ENCODE results near the gene MTCL3.

Gene MTCL3

DNA sequence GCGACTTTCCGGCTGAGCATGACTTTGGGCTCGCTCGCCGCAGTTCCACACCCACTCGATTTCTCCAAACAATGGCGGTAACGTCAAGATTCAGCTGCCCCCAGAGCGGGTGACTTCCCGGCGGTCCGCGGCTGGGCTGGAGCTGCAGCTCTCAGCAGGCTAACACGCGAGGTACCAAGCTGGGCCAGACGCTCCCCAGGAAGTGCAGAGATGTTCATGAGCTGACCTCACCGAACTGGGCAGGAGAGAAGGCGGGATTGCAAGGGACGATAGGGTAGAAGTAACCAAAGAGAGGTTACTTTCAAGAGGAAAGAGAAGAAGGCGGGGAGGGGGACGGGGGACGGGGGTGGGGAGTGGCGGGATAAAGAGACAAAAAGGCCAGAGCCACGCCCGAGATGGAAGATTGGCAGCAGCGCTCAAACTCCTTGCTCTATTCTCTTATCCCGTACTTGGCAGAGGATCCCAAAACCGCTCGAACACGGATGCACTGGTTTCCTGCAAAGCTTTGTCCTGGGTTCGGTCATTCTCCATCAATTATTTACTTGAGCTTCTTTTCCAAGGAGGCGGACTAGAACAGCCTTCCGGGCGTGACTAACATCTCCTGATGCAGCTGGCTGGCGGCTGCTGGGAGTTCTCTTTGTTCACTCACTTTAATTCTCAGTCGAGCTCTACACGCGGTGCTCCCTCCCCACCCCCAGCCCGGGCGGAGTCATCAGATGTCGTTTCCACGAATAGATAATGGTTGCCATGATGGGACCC is at the start of gene MTCL3:
TSS of gene MTCL3 (minus strand) at position 626 of the 759 bp plus-strand sequence.
- H3K36me3 ChIP-seq (ENCODE audit: insufficient read depth, low read depth, low read length) = peaks cover 3% of the 10 kb centered on the region; the same call in 1 of the 2 replicates
- H3K27me3 ChIP-seq (ENCODE audit: insufficient read depth, low read length) = peaks cover 28% of the 10 kb centered on the region
- peak within 1 kb of the TSS; percentile 75 for H3K27ac ChIP-seq (ENCODE audit: low read length)
- H3K9ac ChIP-seq (ENCODE audit: low read depth, low read length) = peak within 1 kb of the TSS; percentile 76; the same call in 1 of the 2 replicates
- H3K4me1 ChIP-seq (ENCODE audit: insufficient read depth, low read length) = peaks cover 2% of the 10 kb centered on the region; the same call in 1 of the 2 replicates
- peak within 1 kb of the TSS; percentile 81 for H3K4me3 ChIP-seq (ENCODE audit: low read length)
- H3K9me3 ChIP-seq (ENCODE audit: insufficient read depth, low read depth, low read length) = no peaks in the 10 kb centered on the region

DNA sequence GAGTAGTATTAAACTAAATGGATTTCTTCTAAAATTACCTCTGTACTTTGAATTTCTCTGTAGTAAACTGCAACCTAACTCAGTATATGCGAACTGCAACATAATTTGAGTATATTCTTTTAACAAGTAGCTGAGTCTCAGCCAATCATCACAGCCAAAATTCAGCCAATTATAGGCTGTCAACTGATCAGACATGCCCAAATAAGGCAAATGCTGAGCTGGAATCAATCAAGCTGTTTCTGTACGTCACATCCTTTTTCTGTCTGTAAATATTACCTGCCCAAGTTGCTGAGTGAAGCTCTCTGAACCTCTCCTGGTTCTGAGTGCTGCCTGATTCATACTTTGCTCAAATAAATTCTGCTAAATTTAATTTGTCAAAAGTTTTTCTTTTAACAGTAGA is 48.3 kb upstream of the MTCL3 start:
- no peak overlapping the region for H3K4me3 ChIP-seq (ENCODE audit: low read length)
- H3K27me3 ChIP-seq (ENCODE audit: insufficient read depth, low read length) = no peaks in the 10 kb centered on the region
- H3K9me3 ChIP-seq (ENCODE audit: insufficient read depth, low read depth, low read length) = no peaks in the 10 kb centered on the region
- no peak overlapping the region for H3K27ac ChIP-seq (ENCODE audit: low read length)
- no peak overlapping the region for H3K9ac ChIP-seq (ENCODE audit: low read depth, low read length)
- H3K4me1 ChIP-seq (ENCODE audit: insufficient read depth, low read length) = no peaks in the 10 kb centered on the region
- H3K36me3 ChIP-seq (ENCODE audit: insufficient read depth, low read depth, low read length) = no peaks in the 10 kb centered on the region

DNA sequence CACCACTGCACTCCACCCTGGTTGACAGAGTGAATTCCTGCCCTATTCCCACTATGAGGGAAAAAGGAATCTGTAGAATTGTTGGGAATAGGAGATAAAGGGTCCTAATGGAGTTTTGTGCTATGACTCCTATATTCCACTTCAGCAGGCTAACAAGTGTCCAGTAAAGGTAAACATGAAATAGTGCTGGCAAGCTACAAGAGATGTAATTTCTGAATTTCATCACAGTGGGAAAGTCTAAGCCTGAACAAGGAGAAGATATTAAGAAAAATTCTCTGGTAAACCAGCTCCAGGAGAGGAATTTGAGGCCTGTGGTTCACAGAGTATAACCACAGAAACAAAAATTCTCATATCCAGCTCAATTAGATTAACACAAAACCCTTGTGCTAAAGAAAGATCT is 47.5 kb upstream of the MTCL3 start:
- Histone ChIP-seq H3K9me3 (ENCODE audit: insufficient read depth, low read depth, low read length) (no peaks in the 10 kb centered on the region), H3K9ac (ENCODE audit: low read depth, low read length) (no peak overlapping the region), H3K36me3 (ENCODE audit: insufficient read depth, low read depth, low read length) (no peaks in the 10 kb centered on the region), H3K27me3 (ENCODE audit: insufficient read depth, low read length) (no peaks in the 10 kb centered on the region), H3K27ac (ENCODE audit: low read length) (no peak overlapping the region), H3K4me3 (ENCODE audit: low read length) (no peak overlapping the region), H3K4me1 (ENCODE audit: insufficient read depth, low read length) (no peaks in the 10 kb centered on the region)

DNA sequence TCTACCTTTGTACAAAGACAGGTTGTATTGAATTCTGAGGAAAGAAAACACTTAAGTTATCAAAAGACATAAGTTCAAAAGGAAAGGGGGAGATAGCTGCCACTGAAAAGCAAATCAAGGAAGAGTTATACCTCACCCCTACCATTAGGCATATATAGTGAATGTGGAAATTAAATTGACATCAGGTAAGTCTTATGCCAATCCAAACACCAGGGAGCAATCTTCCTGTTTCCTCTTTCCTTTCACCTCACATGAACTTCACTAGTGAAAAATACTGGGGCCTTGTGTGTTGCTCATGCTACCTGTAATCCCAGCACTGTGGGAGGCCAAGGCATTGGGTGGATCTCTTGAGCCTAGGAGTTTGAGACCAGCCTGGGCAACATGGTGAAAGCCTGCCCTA is 47.0 kb upstream of the MTCL3 start:
- Histone ChIP-seq H3K4me3 (ENCODE audit: low read length) (no peak overlapping the region), H3K27me3 (ENCODE audit: insufficient read depth, low read length) (no peaks in the 10 kb centered on the region), H3K4me1 (ENCODE audit: insufficient read depth, low read length) (no peaks in the 10 kb centered on the region), H3K9me3 (ENCODE audit: insufficient read depth, low read depth, low read length) (no peaks in the 10 kb centered on the region), H3K36me3 (ENCODE audit: insufficient read depth, low read depth, low read length) (no peaks in the 10 kb centered on the region), H3K9ac (ENCODE audit: low read depth, low read length) (no peak overlapping the region), H3K27ac (ENCODE audit: low read length) (no peak overlapping the region)

DNA sequence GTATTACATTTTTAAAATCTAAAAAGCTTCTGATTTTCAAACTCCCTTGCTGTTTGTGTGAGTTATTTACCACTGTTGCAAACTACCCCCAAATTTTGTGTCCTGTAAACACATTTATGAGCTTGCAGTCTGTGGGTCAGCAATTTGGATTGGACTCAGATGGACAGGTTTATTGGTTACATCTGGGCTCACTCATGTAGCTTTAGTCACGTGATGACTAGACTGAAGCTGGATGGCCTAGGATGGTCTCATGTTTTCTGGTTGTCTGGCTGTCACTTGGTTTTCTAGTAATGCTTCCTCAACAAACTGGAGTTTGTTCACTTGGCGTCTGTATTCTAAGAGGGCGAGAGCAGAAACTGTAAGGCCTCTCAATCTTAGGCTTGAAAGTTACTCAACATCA is 45.6 kb upstream of the MTCL3 start:
- Histone ChIP-seq H3K27me3 (ENCODE audit: insufficient read depth, low read length) (no peaks in the 10 kb centered on the region), H3K9me3 (ENCODE audit: insufficient read depth, low read depth, low read length) (no peaks in the 10 kb centered on the region)

DNA sequence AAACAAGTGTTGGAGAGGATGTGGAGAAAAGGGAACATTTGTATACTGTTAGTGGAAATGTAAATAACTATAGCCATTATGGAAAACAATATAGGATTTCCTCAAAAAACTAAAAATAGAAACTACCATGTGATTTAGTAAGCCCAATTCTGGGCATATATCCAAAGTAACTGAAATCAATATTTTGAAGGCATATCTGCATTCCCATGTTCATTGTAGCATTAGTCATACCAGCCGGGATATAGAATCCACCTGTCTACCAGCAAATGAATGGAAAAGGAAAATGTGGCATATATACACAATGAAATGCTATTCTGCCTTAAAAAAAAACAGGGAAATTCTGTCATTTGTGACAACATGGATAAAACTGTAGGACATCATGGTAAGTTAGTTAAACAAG is 42.5 kb upstream of the MTCL3 start:
- Histone ChIP-seq H3K36me3 (ENCODE audit: insufficient read depth, low read depth, low read length) (no peaks in the 10 kb centered on the region), H3K4me1 (ENCODE audit: insufficient read depth, low read length) (no peaks in the 10 kb centered on the region), H3K4me3 (ENCODE audit: low read length) (no peak overlapping the region), H3K9me3 (ENCODE audit: insufficient read depth, low read depth, low read length) (no peaks in the 10 kb centered on the region), H3K9ac (ENCODE audit: low read depth, low read length) (no peak overlapping the region), H3K27me3 (ENCODE audit: insufficient read depth, low read length) (no peaks in the 10 kb centered on the region), H3K27ac (ENCODE audit: low read length) (no peak overlapping the region)

More for the DNA sequence above, 45.6 kb upstream of the MTCL3 start:
- Histone ChIP-seq H3K4me3 (ENCODE audit: low read length) (no peak overlapping the region), H3K27ac (ENCODE audit: low read length) (no peak overlapping the region), H3K9ac (ENCODE audit: low read depth, low read length) (no peak overlapping the region), H3K36me3 (ENCODE audit: insufficient read depth, low read depth, low read length) (no peaks in the 10 kb centered on the region), H3K4me1 (ENCODE audit: insufficient read depth, low read length) (no peaks in the 10 kb centered on the region)

DNA sequence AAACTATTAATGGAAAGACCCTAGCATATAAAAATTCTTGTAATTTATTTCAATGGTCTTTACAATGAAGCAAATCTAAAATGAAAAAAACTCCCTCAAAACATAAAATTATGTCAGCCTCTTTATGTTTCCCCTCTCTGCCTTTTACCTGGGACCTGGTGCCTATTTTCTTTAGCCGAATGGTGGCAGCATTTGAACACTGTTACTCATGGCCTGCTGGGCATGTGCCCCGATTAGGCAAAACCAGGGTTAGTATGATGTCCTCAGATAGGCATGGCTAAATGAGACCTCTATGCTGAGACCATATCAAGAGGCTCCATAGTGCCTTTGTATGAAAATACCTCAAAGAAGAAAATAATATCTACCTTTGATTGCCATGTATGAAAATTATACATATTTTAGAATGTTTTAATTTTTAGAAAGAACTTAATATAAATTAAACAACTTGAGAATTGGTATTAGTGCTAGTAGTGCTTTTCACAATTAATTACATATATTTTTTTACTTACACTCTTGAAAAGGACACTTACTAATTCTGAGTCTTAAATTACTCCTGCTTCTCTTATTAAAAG is 35.4 kb upstream of the MTCL3 start:
- no peak overlapping the region for H3K9ac ChIP-seq (ENCODE audit: low read depth, low read length)
- no peaks in the 10 kb centered on the region for H3K9me3 ChIP-seq (ENCODE audit: insufficient read depth, low read depth, low read length)
- H3K4me3 ChIP-seq (ENCODE audit: low read length) = no peak overlapping the region
- no peak overlapping the region for H3K27ac ChIP-seq (ENCODE audit: low read length)
- no peaks in the 10 kb centered on the region for H3K27me3 ChIP-seq (ENCODE audit: insufficient read depth, low read length)
- H3K36me3 ChIP-seq (ENCODE audit: insufficient read depth, low read depth, low read length) = no peaks in the 10 kb centered on the region
- H3K4me1 ChIP-seq (ENCODE audit: insufficient read depth, low read length) = no peaks in the 10 kb centered on the region

DNA sequence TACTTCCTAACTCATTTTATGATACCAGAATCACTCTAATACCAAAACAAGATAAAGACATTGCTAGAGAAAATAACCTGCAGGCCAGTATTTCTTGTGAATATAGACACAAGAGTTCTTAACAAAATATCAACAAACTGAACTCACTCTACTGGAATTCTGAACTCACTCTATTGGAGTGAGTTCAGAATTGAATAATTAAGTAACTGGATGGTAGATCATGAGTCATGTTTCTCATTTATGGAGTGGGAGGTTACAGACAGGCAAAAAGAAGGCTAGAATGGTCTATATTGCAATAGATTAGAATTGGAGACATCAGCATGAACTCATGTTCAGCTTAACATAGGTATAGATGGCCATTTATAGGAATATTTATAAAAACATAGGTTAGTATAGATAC is 31.3 kb upstream of the MTCL3 start:
- H3K9me3 ChIP-seq (ENCODE audit: insufficient read depth, low read depth, low read length) = no peaks in the 10 kb centered on the region
- H3K27ac ChIP-seq (ENCODE audit: low read length) = no peak overlapping the region
- H3K9ac ChIP-seq (ENCODE audit: low read depth, low read length) = no peak overlapping the region
- H3K36me3 ChIP-seq (ENCODE audit: insufficient read depth, low read depth, low read length) = no peaks in the 10 kb centered on the region
- no peak overlapping the region for H3K4me3 ChIP-seq (ENCODE audit: low read length)
- H3K4me1 ChIP-seq (ENCODE audit: insufficient read depth, low read length) = no peaks in the 10 kb centered on the region
- no peaks in the 10 kb centered on the region for H3K27me3 ChIP-seq (ENCODE audit: insufficient read depth, low read length)

DNA sequence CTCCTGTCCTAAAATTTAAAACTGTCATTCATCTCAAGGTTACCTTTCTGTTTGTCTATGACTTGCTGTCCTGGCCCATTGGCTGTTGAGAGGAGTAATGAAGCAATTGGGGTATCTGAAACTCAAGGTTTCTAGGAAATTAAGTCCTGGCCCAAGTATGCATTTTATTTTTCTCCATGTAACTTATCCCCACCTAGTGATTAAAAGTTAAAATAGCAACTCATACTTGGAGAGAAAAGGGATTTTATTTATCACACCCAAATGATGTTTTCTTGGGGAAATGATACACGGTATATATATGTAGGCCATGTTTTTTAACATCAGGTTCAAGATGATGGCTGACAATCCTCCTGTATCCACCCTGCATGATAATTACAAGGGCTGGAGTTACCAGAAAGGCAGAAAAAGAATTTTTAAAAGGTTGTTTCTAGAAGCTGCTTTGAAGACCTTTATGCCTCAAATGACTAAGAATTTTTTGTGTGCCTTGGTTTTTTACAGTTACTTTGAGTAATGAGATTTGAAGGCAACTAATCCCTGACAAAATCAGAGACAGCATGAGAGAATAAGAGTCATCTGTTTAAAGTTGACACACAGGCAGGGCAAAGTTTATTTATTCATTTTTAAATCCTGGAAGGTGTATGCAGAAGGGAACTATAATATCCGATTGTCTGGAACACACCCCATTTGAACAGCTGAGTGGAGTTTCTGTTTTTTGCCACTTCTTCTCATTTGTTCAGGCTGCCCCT is 28.9 kb upstream of the MTCL3 start:
- Histone ChIP-seq H3K27me3 (ENCODE audit: insufficient read depth, low read length) (no peaks in the 10 kb centered on the region), H3K27ac (ENCODE audit: low read length) (no peak overlapping the region), H3K9ac (ENCODE audit: low read depth, low read length) (no peak overlapping the region), H3K9me3 (ENCODE audit: insufficient read depth, low read depth, low read length) (no peaks in the 10 kb centered on the region), H3K4me3 (ENCODE audit: low read length) (no peak overlapping the region), H3K36me3 (ENCODE audit: insufficient read depth, low read depth, low read length) (no peaks in the 10 kb centered on the region), H3K4me1 (ENCODE audit: insufficient read depth, low read length) (no peaks in the 10 kb centered on the region)

DNA sequence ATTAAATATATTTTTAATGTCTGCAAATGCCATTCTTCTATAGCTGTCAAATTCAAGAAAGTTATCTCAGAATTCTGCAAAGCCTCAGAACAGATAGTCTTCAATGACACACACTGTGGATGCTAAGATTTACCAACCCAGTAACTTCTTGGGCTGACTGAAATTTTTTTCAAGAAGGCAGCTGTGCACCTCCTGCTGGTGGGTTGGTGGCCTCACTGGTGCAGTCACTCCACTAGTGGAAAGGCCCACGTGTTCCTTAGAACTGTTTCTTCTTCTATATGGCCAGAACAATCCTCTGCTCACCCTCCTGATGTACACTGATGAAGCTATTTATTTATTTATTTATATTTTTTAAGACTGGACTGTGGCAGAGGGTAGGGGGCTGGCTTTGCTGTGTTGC is 28.1 kb upstream of the MTCL3 start:
- Histone ChIP-seq H3K36me3 (ENCODE audit: insufficient read depth, low read depth, low read length) (no peaks in the 10 kb centered on the region), H3K4me3 (ENCODE audit: low read length) (no peak overlapping the region), H3K9me3 (ENCODE audit: insufficient read depth, low read depth, low read length) (no peaks in the 10 kb centered on the region), H3K4me1 (ENCODE audit: insufficient read depth, low read length) (no peaks in the 10 kb centered on the region), H3K27ac (ENCODE audit: low read length) (no peak overlapping the region), H3K27me3 (ENCODE audit: insufficient read depth, low read length) (no peaks in the 10 kb centered on the region), H3K9ac (ENCODE audit: low read depth, low read length) (no peak overlapping the region)

DNA sequence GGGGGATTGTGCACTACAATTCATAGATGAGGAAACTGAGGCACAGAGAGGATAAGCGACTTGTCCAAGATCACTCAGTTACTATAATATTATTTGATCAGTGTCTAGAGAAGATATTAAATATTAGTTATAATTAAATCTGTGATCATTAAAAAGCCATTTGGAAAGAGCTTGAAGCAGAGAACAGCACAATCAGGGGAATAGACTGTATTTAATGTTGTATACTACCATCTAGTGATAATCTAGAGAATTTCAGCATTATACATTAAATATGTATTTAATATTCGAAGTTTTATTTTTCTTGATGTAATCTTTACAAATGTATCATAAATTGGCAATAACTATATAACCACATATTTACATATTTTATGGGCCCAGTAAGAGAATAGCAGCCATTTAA is 20.1 kb upstream of the MTCL3 start:
- H3K9me3 ChIP-seq (ENCODE audit: insufficient read depth, low read depth, low read length) = no peaks in the 10 kb centered on the region
- no peak overlapping the region for H3K27ac ChIP-seq (ENCODE audit: low read length)
- H3K9ac ChIP-seq (ENCODE audit: low read depth, low read length) = no peak overlapping the region
- no peaks in the 10 kb centered on the region for H3K4me1 ChIP-seq (ENCODE audit: insufficient read depth, low read length)
- no peak overlapping the region for H3K4me3 ChIP-seq (ENCODE audit: low read length)
- H3K36me3 ChIP-seq (ENCODE audit: insufficient read depth, low read depth, low read length) = no peaks in the 10 kb centered on the region
- no peaks in the 10 kb centered on the region for H3K27me3 ChIP-seq (ENCODE audit: insufficient read depth, low read length)

Measured in iPS-20b (cell line).